ENCODE measurements around the gene PF4V1. TPM values are rescaled to one million over a fixed set of nuclear protein-coding genes. Genes with fewer than 3 reads are reported as not detected.

The PF4V1 gene
- total RNA-seq, 2 experiments from 2014 or later: not detected

- no peak for TF ChIP-seq CTCF (conservative IDR thresholded peaks at IDR 0.05; ENCODE audit: low read length)
- no peak for TF ChIP-seq EZH2phosphoT487 (IDR thresholded peaks at IDR 0.05; ENCODE audit: borderline replicate concordance, low read depth, low read length)
- no peak for DNase-seq (ENCODE audit: low spot score)
- ChIA-PET CTCF (ENCODE audit: unreplicated experiment) (no interaction called here), POLR2A (interaction anchor here (1.1 to 1.4 kb wide), 2 partner anchors 10 to 20 kb away, joined by 3 read pairs; no protein-coding TSS in a partner anchor)
- no TSS peak for BruUV-seq (replicated peaks)
- H3K4me3 ChIP-seq (ENCODE audit: low read depth, low read length, poor library complexity, severe bottlenecking): no peak overlapping the region
- no peaks in the 10 kb centered on the region for H3K9me2 ChIP-seq (ENCODE audit: insufficient read depth, low read length)
- no peak overlapping the region for H3K4me2 ChIP-seq (ENCODE audit: low read length)
- no peaks in the 10 kb centered on the region for H3K4me1 ChIP-seq (ENCODE audit: insufficient read depth, low read length, poor library complexity, severe bottlenecking)
- intact Hi-C loops (cut with micrococcal nuclease; ENCODE audit: unreplicated experiment): no loop called here
- no peaks in the 10 kb centered on the region for H3K36me3 ChIP-seq (ENCODE audit: insufficient read depth, low read length)
- H4K20me1 ChIP-seq (ENCODE audit: insufficient read depth, low read length): no peaks in the 10 kb centered on the region
- H3K79me2 ChIP-seq (ENCODE audit: insufficient read depth, low read depth, low read length): no peaks in the 10 kb centered on the region
- no peak overlapping the region for H2AFZ ChIP-seq (ENCODE audit: low read length)
- H3K9me3 ChIP-seq (ENCODE audit: low read length): no peaks in the 10 kb centered on the region
- H3K27ac ChIP-seq (ENCODE audit: low read depth, low read length, poor library complexity, severe bottlenecking): no peak overlapping the region
Measured at GRCh38 chr4:73844806-73845205, 8.3 kb upstream of the PF4V1 start.

- no peaks in the 10 kb centered on the region for H3K36me3 ChIP-seq (ENCODE audit: insufficient read depth, low read length)
- TF ChIP-seq CTCF (conservative IDR thresholded peaks at IDR 0.05; ENCODE audit: low read length) (no peak), EZH2phosphoT487 (IDR thresholded peaks at IDR 0.05; ENCODE audit: borderline replicate concordance, low read depth, low read length) (no peak)
- H2AFZ ChIP-seq (ENCODE audit: low read length): no peak overlapping the region
- no peaks in the 10 kb centered on the region for H3K9me2 ChIP-seq (ENCODE audit: insufficient read depth, low read length)
- intact Hi-C loops (cut with micrococcal nuclease; ENCODE audit: unreplicated experiment): no loop called here
- no peak overlapping the region for H3K4me3 ChIP-seq (ENCODE audit: low read depth, low read length, poor library complexity, severe bottlenecking)
- H3K4me1 ChIP-seq (ENCODE audit: insufficient read depth, low read length, poor library complexity, severe bottlenecking): no peaks in the 10 kb centered on the region
- no peaks in the 10 kb centered on the region for H4K20me1 ChIP-seq (ENCODE audit: insufficient read depth, low read length)
- no peaks in the 10 kb centered on the region for H3K79me2 ChIP-seq (ENCODE audit: insufficient read depth, low read depth, low read length)
- no TSS peak for BruUV-seq (replicated peaks)
- ChIA-PET CTCF (ENCODE audit: unreplicated experiment) (no interaction called here), POLR2A (interaction anchor here (0.6 to 1.3 kb wide), 2 partner anchors 13 to 547 kb away, joined by 3 to 6 read pairs; no protein-coding TSS in a partner anchor)
- DNase-seq (ENCODE audit: low spot score): no peak
- no peak overlapping the region for H3K4me2 ChIP-seq (ENCODE audit: low read length)
- no peaks in the 10 kb centered on the region for H3K9me3 ChIP-seq (ENCODE audit: low read length)
- H3K27ac ChIP-seq (ENCODE audit: low read depth, low read length, poor library complexity, severe bottlenecking): no peak overlapping the region
Measured at GRCh38 chr4:73847526-73848182, 5.4 kb upstream of the PF4V1 start.

GRCh38 chr4:73848183-73848777, 4.8 kb upstream of the PF4V1 start:
- Histone ChIP-seq H3K9me2 (ENCODE audit: insufficient read depth, low read length) (no peaks in the 10 kb centered on the region), H3K4me2 (ENCODE audit: low read length) (no peak overlapping the region), H3K36me3 (ENCODE audit: insufficient read depth, low read length) (no peaks in the 10 kb centered on the region), H3K4me3 (ENCODE audit: low read depth, low read length, poor library complexity, severe bottlenecking) (no peak overlapping the region), H3K9me3 (ENCODE audit: low read length) (no peaks in the 10 kb centered on the region), H4K20me1 (ENCODE audit: insufficient read depth, low read length) (no peaks in the 10 kb centered on the region), H3K4me1 (ENCODE audit: insufficient read depth, low read length, poor library complexity, severe bottlenecking) (no peaks in the 10 kb centered on the region), H3K79me2 (ENCODE audit: insufficient read depth, low read depth, low read length) (no peaks in the 10 kb centered on the region), H3K27ac (ENCODE audit: low read depth, low read length, poor library complexity, severe bottlenecking) (no peak overlapping the region), H2AFZ (ENCODE audit: low read length) (no peak overlapping the region)
- ChIA-PET POLR2A (interaction anchor here (0.6 to 1.3 kb wide), 2 partner anchors 12 to 548 kb away, joined by 3 to 6 read pairs; no protein-coding TSS in a partner anchor), CTCF (ENCODE audit: unreplicated experiment) (no interaction called here)
- intact Hi-C loops (cut with micrococcal nuclease; ENCODE audit: unreplicated experiment): no loop called here
- no peak for DNase-seq (ENCODE audit: low spot score)
- TF ChIP-seq CTCF (conservative IDR thresholded peaks at IDR 0.05; ENCODE audit: low read length): no peak
- TF ChIP-seq EZH2phosphoT487 (IDR thresholded peaks at IDR 0.05; ENCODE audit: borderline replicate concordance, low read depth, low read length): no peak
- no TSS peak for BruUV-seq (replicated peaks)

All from OCI-LY7 (cell line).